HG03095 (cell line): ENCODE results near the gene IDUA.

Experiments used
- ATAC-seq: cut with Tn5 transposase; IDR thresholded peaks from one replicate; pipeline ENCODE4 v1.9.1; 2021; ENCODE audit warnings: moderate library complexity; ENCODE audit not compliant: unreplicated experiment

IDUA gene

GRCh38 chr4:985123-985830, 1.6 kb upstream of the IDUA start:
- ATAC-seq: no peak

GRCh38 chr4:986428-986878, 391 bp upstream of the IDUA start:
- peak; percentile 18 for ATAC-seq

- no peak for ATAC-seq
Observed at GRCh38 chr4:987624-988513, 1.0 kb downstream of the IDUA start.

- no peak for ATAC-seq
Observed at GRCh38 chr4:988726-989721, 2.2 kb downstream of the IDUA start.

GRCh38 chr4:989722-990471, 3.1 kb downstream of the IDUA start:
- no peak for ATAC-seq

- ATAC-seq: no peak
Observed at GRCh38 chr4:990746-991367, 4.0 kb downstream of the IDUA start.

- ATAC-seq: no peak
Observed at GRCh38 chr4:991451-992296, 4.8 kb downstream of the IDUA start.

GRCh38 chr4:992297-993110, 5.7 kb downstream of the IDUA start:
- ATAC-seq: no peak

- ATAC-seq: no peak
Observed at GRCh38 chr4:993111-994029, 6.5 kb downstream of the IDUA start, which contains the start of gene SLC26A1. Gene SLC26A1, minus strand, starts transcription at chr4:993404. Its CDS starts 1,701 bp downstream, at chr4:991703.

GRCh38 chr4:995311-996026, 8.6 kb downstream of the IDUA start:
- no peak for ATAC-seq

GRCh38 chr4:996030-996996, 9.5 kb downstream of the IDUA start:
- ATAC-seq: no peak

GRCh38 chr4:996997-997374, 10.1 kb downstream of the IDUA start:
- no peak for ATAC-seq

- no peak for ATAC-seq
Observed at GRCh38 chr4:997375-998071, 10.7 kb downstream of the IDUA start.

GRCh38 chr4:998096-998691, 11.3 kb downstream of the IDUA start:
- ATAC-seq: no peak
